Mesothelial cell of epicardium (in vitro differentiated cells): Measurements from ENCODE around the gene PIGB. TPM values are rescaled to one million over a fixed set of nuclear protein-coding genes. Genes with fewer than 3 reads are reported as not detected.
"Not testable (repeated sequence)": the region's sequence is repeated elsewhere in the genome, so short reads cannot be mapped to it uniquely, and the experiment has no call there.

ENCODE experiments used
- DNase-seq, 2 experiments: peaks; one replicate each; pipeline ENCODE4 v3.0.0; 2021; ENCODE audit warnings: low spot score in 2 of 2; ENCODE audit not compliant: unreplicated experiment in 2 of 2
- H3K27ac Mint-ChIP-seq: 2 replicates; pipeline ENCODE4 v1.8.0; 2021; ENCODE audit warnings: mixed read lengths
- H3K27me3 Mint-ChIP-seq: 2 replicates; pipeline ENCODE4 v1.8.0; 2021; ENCODE audit warnings: low read depth, mixed read lengths
- H3K36me3 Mint-ChIP-seq: 2 replicates; pipeline ENCODE4 v1.8.0; 2021; ENCODE audit warnings: mixed read lengths
- H3K4me1 Mint-ChIP-seq: 2 replicates; pipeline ENCODE4 v1.8.0; 2021; ENCODE audit warnings: mixed read lengths
- H3K4me3 Mint-ChIP-seq: 2 replicates; pipeline ENCODE4 v1.8.0; 2021; ENCODE audit warnings: mild to moderate bottlenecking, moderate library complexity, mixed read lengths
- H3K9me3 Mint-ChIP-seq: 2 replicates; pipeline ENCODE4 v1.8.0; 2021; ENCODE audit warnings: mixed read lengths
- CTCF ChIP-seq: fragments of 200-600 bp; sonication (generic); IDR thresholded peaks from one replicate; pipeline ENCODE4 v1.5.0; 2021; ENCODE audit warnings: antibody characterized with exemption; ENCODE audit not compliant: unreplicated experiment
- total RNA-seq: library from RNA; stranded (reverse); gene quantifications from 3 replicates; pipeline ENCODE4 v1.2.1, GENCODE V29; 2021

PIGB gene
- total RNA-seq, 1 donor from 2014 or later, result 19.3 TPM

- Mint-ChIP-seq H3K4me1 (peaks cover 14% of the 10 kb centered on the region), H3K9me3 (no peaks in the 10 kb centered on the region), H3K4me3 (no peak overlapping the region), H3K27ac (no peak overlapping the region), H3K27me3 (no peaks in the 10 kb centered on the region), H3K36me3 (no peaks in the 10 kb centered on the region)
- no peak for TF ChIP-seq CTCF
- DNase-seq, result no peak
Measured at GRCh38 chr15:55279100-55279745, 39.8 kb upstream of the PIGB start.

- TF ChIP-seq CTCF, result no peak
- no peak for DNase-seq
- Mint-ChIP-seq H3K9me3 (no peaks in the 10 kb centered on the region), H3K36me3 (no peaks in the 10 kb centered on the region), H3K4me1 (peaks cover 14% of the 10 kb centered on the region), H3K27me3 (no peaks in the 10 kb centered on the region), H3K4me3 (no peak overlapping the region), H3K27ac (peak overlapping the region; percentile 69)
Measured at GRCh38 chr15:55279746-55280351, 39.2 kb upstream of the PIGB start.

- not testable (repeated sequence) for DNase-seq, H3K4me3 Mint-ChIP-seq, H3K27ac Mint-ChIP-seq, H3K9me3 Mint-ChIP-seq, H3K36me3 Mint-ChIP-seq, H3K27me3 Mint-ChIP-seq
- peaks cover 14% of the 10 kb centered on the region for H3K4me1 Mint-ChIP-seq
Measured at GRCh38 chr15:55280589-55280988, 38.4 kb upstream of the PIGB start.

GRCh38 chr15:55281517-55282228 lies 37.3 kb upstream of the PIGB start:
- peaks cover 6% of the 10 kb centered on the region for H3K36me3 Mint-ChIP-seq
- DNase-seq, result no peak
- no peak overlapping the region for H3K4me3 Mint-ChIP-seq
- peaks cover 14% of the 10 kb centered on the region for H3K4me1 Mint-ChIP-seq
- H3K27me3 Mint-ChIP-seq, result no peaks in the 10 kb centered on the region
- H3K9me3 Mint-ChIP-seq, result no peaks in the 10 kb centered on the region
- H3K27ac Mint-ChIP-seq, result no peak overlapping the region
- no peak for TF ChIP-seq CTCF

GRCh38 chr15:55282284-55282833 lies 36.7 kb upstream of the PIGB start:
- no peak overlapping the region for H3K27ac Mint-ChIP-seq
- no peak overlapping the region for H3K4me3 Mint-ChIP-seq
- no peak for TF ChIP-seq CTCF
- peaks cover 7% of the 10 kb centered on the region for H3K36me3 Mint-ChIP-seq
- no peak for DNase-seq
- H3K4me1 Mint-ChIP-seq, result peaks cover 9% of the 10 kb centered on the region
- no peaks in the 10 kb centered on the region for H3K27me3 Mint-ChIP-seq
- H3K9me3 Mint-ChIP-seq, result no peaks in the 10 kb centered on the region
